ENCODE data around the gene FBN2.

DNA sequence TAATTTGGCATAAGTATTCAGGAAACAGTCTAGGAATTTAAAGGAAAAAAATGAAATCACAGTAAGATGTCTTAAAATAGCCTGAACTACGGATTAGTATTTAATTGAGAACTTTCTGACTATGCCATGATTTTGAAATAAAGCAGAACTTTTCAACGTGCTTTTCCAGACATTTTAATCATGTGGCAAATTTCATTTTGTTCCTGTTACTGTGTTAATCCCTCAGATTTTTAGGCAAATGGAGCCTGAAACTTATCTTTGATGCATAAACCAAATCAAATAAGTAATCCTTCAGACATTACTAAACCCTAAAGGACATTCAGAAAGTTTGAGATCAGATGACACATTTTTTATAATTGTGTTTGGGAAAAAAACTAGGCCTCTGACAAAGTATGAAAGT lies 75.7 kb downstream of the FBN2 start:
- TF ChIP-seq, protein P1, sequence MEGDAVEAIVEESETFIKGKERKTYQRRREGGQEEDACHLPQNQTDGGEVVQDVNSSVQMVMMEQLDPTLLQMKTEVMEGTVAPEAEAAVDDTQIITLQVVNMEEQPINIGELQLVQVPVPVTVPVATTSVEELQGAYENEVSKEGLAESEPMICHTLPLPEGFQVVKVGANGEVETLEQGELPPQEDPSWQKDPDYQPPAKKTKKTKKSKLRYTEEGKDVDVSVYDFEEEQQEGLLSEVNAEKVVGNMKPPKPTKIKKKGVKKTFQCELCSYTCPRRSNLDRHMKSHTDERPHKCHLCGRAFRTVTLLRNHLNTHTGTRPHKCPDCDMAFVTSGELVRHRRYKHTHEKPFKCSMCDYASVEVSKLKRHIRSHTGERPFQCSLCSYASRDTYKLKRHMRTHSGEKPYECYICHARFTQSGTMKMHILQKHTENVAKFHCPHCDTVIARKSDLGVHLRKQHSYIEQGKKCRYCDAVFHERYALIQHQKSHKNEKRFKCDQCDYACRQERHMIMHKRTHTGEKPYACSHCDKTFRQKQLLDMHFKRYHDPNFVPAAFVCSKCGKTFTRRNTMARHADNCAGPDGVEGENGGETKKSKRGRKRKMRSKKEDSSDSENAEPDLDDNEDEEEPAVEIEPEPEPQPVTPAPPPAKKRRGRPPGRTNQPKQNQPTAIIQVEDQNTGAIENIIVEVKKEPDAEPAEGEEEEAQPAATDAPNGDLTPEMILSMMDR (IDR thresholded peaks at IDR 0.05) = no peak
- no peak for TF ChIP-seq POLR2AphosphoS5 (IDR thresholded peaks at IDR 0.05; ENCODE audit: insufficient read depth in 1 of 2, low read depth in 1 of 2)
